ENCODE measurements around the gene ERBB4.
A peak's percentile ranks its signal among the peaks of the same experiment; 100 is the strongest.

Gene ERBB4

GRCh38 chr2:212532585-212532984, 6.0 kb downstream of the ERBB4 start:
- H3K9me2 ChIP-seq (replicated peaks; ENCODE audit: low read depth, low read length): no peaks in the 10 kb centered on the region
- H3K9ac ChIP-seq (ENCODE audit: low read depth, low read length, poor library complexity, severe bottlenecking): no peak overlapping the region
- TF ChIP-seq CTCF (conservative IDR thresholded peaks at IDR 0.05; ENCODE audit: low read length): peak; percentile 52
- no peak for TF ChIP-seq EZH2phosphoT487 (IDR thresholded peaks at IDR 0.05; ENCODE audit: borderline replicate concordance)
- peaks cover 4% of the 10 kb centered on the region; the same call in 1 of the 2 replicates for H3F3A ChIP-seq (ENCODE audit: low read depth)
- no peaks in the 10 kb centered on the region for H3K9me3 ChIP-seq (ENCODE audit: insufficient read depth, low read depth, low read length)
- H3K4me2 ChIP-seq (ENCODE audit: low read depth, low read length, poor library complexity, severe bottlenecking): no peak overlapping the region
- no peaks in the 10 kb centered on the region for H3K79me2 ChIP-seq (ENCODE audit: insufficient read depth, low read length)
- H2AFZ ChIP-seq (ENCODE audit: low read length): no peak overlapping the region
- H3K4me1 ChIP-seq (ENCODE audit: insufficient read depth, low read length, poor library complexity, severe bottlenecking): peaks cover 41% of the 10 kb centered on the region
- no peaks in the 10 kb centered on the region for H3K36me3 ChIP-seq (ENCODE audit: insufficient read depth, low read length)
- no peak overlapping the region for H3K4me3 ChIP-seq (ENCODE audit: low read length, poor library complexity, severe bottlenecking)
- no peaks in the 10 kb centered on the region for H3K27me3 ChIP-seq (ENCODE audit: insufficient read depth, low read length, poor library complexity, severe bottlenecking)
- no peaks in the 10 kb centered on the region for H4K20me1 ChIP-seq (ENCODE audit: insufficient read depth, low read length, poor library complexity, severe bottlenecking)

- no peak overlapping the region for H3K4me3 ChIP-seq (ENCODE audit: low read length, poor library complexity, severe bottlenecking)
- H4K20me1 ChIP-seq (ENCODE audit: insufficient read depth, low read length, poor library complexity, severe bottlenecking): no peaks in the 10 kb centered on the region
- H3K36me3 ChIP-seq (ENCODE audit: insufficient read depth, low read length): no peaks in the 10 kb centered on the region
- peaks cover 41% of the 10 kb centered on the region for H3K4me1 ChIP-seq (ENCODE audit: insufficient read depth, low read length, poor library complexity, severe bottlenecking)
- H3K9ac ChIP-seq (ENCODE audit: low read depth, low read length, poor library complexity, severe bottlenecking): no peak overlapping the region
- H3F3A ChIP-seq (ENCODE audit: low read depth): peaks cover 4% of the 10 kb centered on the region; the same call in 1 of the 2 replicates
- H3K4me2 ChIP-seq (ENCODE audit: low read depth, low read length, poor library complexity, severe bottlenecking): peak overlapping the region; percentile 8
- H3K9me3 ChIP-seq (ENCODE audit: insufficient read depth, low read depth, low read length): no peaks in the 10 kb centered on the region
- H3K9me2 ChIP-seq (replicated peaks; ENCODE audit: low read depth, low read length): no peaks in the 10 kb centered on the region
- no peak for TF ChIP-seq CTCF (conservative IDR thresholded peaks at IDR 0.05; ENCODE audit: low read length)
- no peak for TF ChIP-seq EZH2phosphoT487 (IDR thresholded peaks at IDR 0.05; ENCODE audit: borderline replicate concordance)
- no peaks in the 10 kb centered on the region for H3K79me2 ChIP-seq (ENCODE audit: insufficient read depth, low read length)
- 0 out of 2 replicates have a peak overlapping the region, but pooled peaks have one; percentile 33 for H2AFZ ChIP-seq (ENCODE audit: low read length)
- no peaks in the 10 kb centered on the region for H3K27me3 ChIP-seq (ENCODE audit: insufficient read depth, low read length, poor library complexity, severe bottlenecking)
Observed at GRCh38 chr2:212532087-212532486, 6.5 kb downstream of the ERBB4 start.

- Histone ChIP-seq H3K36me3 (ENCODE audit: insufficient read depth, low read length) (no peaks in the 10 kb centered on the region), H3K4me1 (ENCODE audit: insufficient read depth, low read length, poor library complexity, severe bottlenecking) (peaks cover 41% of the 10 kb centered on the region), H3K27me3 (ENCODE audit: insufficient read depth, low read length, poor library complexity, severe bottlenecking) (no peaks in the 10 kb centered on the region), H3K9me2 (replicated peaks; ENCODE audit: low read depth, low read length) (no peaks in the 10 kb centered on the region), H3F3A (ENCODE audit: low read depth) (peaks cover 4% of the 10 kb centered on the region; the same call in 1 of the 2 replicates), H3K9ac (ENCODE audit: low read depth, low read length, poor library complexity, severe bottlenecking) (no peak overlapping the region), H3K4me3 (ENCODE audit: low read length, poor library complexity, severe bottlenecking) (no peak overlapping the region), H3K4me2 (ENCODE audit: low read depth, low read length, poor library complexity, severe bottlenecking) (peak overlapping the region; percentile 47), H2AFZ (ENCODE audit: low read length) (peak overlapping the region; percentile 71), H3K9me3 (ENCODE audit: insufficient read depth, low read depth, low read length) (no peaks in the 10 kb centered on the region), H4K20me1 (ENCODE audit: insufficient read depth, low read length, poor library complexity, severe bottlenecking) (no peaks in the 10 kb centered on the region), H3K79me2 (ENCODE audit: insufficient read depth, low read length) (no peaks in the 10 kb centered on the region)
- TF ChIP-seq CTCF (conservative IDR thresholded peaks at IDR 0.05; ENCODE audit: low read length) (no peak), EZH2phosphoT487 (IDR thresholded peaks at IDR 0.05; ENCODE audit: borderline replicate concordance) (no peak)
Observed at GRCh38 chr2:212531499-212531898, 7.1 kb downstream of the ERBB4 start.
